GM03348 (cell line): ENCODE measurements around the gene CHMP2A.

Experiments used
- DNase-seq: peaks from one replicate; pipeline ENCODE4 v3.0.0; 2012; ENCODE audit warnings: low spot score

The CHMP2A gene

DNA sequence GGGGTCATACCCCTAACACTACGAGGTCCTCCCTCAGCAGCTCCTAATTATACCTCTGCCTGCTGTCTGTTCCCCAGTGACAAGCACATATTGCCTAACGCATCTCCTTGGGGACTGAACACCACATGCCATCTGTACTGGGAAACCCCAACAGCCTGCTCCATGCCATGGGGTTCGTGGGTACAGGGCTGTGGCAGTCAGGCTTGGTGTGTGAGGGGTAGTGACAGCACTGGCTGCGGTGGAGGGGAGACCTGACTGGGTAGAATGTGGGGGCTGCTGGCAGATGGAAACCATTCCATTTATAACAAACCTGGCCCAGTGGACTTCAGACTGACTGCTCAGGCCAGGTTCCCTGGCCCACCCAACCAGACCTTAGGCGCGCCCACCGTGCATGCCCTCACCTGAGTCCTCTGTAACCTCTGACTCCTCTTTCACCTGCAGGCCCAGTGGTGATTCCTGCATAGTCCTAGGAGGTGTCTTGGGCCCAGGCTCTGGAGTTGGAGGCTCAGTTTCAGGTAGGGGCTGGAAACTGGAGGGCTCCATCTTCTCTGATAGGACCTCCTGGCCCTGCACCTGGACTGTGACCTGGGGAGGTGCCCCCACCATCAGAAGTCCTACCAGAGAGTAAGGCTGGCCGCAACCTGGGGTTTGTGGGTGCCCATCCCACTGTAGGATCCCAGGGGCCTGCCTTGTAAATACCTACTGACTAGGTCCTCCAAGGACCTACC lies 15.2 kb upstream of the CHMP2A start:
- DNase-seq, result no peak

DNA sequence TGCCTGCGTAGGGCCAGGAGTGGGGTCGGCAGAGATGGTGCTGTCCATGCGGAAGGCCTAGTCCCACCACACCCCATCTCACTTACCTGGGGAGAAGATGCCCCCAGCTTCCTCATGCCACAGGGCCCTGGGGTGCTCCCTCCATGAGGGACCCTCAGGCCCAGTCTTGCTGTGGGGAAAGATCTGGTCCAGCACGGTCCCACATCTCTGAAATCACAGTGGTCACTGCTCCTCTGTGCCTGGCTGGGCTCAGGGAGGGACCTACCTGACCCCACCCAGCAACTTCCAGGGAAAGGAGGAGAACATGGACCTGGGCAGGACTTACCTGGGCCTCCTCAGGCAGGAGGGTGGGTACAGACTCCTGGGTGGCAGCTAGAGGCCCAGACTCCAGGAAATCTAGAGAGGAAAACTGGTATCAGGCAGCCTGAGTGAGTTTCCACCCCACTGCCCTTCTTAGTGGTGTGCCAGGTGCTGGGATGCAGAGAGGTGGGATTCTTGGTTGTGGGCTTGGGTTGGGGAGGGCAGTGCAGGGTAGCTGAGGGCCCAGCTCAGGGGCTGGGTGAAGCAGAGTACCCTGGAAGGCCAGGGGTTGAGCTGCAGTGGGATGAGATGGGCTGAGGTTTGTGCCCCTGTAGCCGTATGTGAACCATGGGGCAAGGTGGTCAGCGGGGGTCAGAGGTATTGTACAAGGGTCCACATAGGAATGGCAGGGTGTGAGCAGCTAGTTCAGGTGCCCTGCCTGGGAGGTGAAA lies 14.5 kb upstream of the CHMP2A start:
- DNase-seq, result no peak

DNA sequence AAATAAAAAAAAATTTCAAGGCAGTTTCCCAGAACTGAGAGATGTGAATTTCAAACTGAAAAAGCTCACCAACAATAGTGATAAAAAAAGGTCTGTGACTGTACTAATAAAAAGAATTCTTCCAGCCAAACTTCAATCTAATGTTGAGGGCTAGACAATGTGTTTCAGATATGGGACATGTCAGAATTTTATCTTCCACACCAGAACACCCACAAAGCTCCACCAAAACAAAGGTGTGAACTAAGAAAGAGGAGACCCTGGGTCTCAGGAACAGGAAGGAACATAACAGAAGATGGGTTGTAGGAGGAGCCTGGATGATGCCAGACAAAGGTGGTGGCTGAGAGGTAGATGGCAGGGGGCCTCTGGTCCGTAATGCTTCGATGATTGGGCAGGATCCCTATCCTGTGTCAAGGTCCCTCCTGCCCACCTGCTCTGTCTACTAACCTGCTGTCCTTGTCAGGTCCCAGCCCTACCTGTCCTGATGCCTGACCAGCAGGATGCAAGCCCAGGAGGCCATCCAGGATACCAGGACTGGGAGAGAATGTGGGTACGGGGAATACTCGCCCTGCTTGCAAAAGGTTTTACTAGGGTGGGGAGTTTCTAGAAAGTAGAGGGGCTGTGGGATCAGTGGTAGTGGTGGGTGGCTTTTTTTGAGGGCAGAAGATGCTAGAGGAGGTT lies 13.7 kb upstream of the CHMP2A start:
- DNase-seq, result no peak

DNA sequence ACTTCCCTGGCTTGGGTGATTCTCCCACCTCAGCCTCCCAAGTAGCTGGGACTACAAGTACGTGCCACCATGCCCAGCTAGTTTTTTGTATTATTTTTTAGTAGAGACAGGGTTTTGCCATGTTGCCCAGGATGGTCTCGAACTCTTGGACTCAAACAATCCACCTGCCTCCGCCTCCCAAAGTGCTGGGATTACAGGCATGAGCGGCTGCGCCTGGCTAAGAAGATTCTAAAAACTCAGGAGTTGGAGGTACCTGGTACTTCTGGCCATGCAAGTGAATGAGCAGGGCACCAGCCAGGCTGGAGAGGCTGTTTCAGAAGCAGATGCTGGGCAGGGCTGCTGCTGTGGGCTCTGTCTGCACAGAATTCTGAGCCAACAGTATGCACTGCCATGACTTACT lies 12.1 kb upstream of the CHMP2A start:
- DNase-seq, result no peak

DNA sequence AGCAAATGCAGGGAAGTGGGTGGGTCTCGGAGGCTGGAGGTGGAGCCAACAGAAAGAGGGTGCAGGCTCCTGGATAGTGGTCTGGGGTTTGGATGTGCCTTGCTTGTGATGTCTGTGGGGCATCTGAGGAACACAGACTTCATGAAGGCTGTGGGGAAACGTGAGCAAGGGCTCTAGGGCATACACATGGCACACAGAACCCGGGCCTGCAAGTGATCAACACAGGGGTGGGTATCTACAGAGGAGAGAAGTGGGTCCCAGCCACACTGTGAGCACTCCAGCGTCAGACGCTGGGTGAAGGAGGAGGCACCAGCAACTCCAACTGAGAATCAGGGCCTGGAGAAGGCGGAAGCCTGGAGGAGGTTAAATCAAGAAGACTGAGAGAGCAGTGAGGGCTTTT lies 8.9 kb upstream of the CHMP2A start:
- no peak for DNase-seq

DNA sequence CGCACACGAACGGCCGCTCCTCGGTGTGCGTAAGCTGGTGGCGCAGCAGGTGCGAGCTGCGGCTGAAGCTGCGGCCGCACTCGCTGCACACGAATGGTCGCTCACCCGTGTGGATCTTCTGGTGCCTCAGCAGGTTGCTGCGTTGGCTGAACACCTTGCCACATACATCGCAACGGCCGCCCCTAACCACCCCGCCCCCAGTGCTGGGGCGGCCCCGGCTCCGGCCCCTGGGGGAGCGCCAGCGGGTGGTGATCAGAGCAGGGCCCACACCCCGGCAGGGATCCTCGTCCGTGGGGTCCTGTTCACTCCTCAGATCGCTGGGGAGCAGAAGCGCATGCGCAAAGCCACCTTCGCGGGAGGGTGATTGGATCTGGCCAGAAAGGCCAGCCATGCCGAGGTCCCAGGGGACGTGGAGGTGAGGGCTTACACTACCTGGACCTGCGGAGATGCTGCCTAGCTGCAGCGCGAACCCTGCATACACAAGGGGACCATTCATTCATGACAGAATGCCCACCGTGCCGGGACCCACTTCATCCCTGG lies 8.2 kb upstream of the CHMP2A start:
- DNase-seq, result peak; percentile 37

DNA sequence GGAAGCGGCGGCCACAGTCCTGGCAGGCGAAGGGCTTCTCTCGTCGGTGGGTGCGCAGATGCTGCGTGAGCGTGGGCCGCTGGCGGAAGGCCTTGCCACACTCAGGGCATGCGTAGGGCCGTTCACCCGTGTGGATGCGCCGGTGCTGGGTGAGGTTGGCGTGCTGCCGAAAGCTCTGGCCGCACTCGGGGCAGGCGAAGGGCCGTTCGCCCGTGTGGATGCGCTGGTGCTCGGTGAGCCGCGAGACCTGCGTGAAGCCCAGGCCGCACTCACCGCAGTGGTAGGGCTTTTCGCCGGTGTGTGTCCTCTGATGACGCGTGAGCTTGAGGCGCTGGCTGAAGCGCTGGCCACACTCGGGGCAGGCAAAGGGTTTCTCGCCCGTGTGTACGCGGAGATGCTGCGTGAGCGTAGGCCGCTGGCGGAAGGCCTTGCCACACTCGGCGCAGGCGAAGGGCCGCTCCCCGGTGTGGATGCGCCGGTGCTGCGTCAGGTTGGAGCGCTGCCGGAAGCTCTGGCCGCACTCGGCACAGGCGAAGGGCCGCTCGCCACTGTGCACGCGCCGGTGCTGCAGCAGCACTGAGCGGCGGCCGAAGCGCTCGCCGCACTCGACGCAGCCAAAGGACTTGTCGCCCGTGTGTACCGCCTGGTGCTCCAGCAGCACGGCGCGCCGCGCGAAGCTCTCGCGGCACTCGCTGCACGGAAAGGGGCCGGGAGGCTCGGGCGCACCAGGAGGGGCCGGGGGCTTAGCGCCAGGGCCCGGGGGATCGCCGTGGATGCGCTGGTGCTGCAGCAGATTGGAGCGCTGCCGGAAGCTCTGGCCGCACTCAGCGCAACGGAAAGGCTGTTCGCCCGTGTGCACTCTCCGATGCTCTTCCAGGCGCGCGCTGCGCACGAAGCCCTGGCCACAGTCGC lies 7.5 kb upstream of the CHMP2A start:
- no peak for DNase-seq

DNA sequence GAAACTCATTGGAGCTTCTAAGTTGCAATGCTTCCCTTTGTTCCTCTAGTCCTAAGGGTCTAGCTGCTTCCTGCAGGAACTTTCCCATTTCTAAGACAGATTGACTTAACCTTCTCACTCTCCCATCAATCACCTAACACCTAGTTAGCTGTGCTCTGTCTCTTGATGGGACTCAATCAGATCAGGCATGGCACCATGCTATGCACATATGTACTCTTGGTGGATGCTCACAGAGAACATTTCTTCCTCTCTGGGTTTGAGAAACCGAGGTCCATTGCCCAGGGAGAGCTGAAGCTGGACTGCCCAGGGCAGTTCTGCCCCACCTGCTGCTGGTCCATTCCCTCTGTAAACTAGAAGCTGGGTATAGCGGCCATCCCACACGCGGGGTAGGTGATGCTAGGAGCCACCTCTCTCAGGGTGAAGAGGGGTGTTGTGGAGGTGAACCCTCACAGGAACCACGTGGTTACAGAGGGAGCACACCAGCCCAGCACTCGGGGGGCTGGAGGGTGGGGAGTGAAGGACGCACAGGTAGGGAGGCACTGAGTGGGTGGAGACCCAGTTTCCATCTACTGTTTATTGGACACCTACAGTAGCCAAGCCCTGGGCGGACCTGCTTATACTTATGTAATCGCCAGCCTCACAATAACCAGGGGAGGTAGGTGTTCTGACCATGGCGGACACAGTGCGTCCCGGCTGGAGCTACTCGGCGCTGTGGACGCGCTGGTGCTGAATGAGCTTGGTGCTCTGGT lies 6.6 kb upstream of the CHMP2A start:
- DNase-seq, result no peak

DNA sequence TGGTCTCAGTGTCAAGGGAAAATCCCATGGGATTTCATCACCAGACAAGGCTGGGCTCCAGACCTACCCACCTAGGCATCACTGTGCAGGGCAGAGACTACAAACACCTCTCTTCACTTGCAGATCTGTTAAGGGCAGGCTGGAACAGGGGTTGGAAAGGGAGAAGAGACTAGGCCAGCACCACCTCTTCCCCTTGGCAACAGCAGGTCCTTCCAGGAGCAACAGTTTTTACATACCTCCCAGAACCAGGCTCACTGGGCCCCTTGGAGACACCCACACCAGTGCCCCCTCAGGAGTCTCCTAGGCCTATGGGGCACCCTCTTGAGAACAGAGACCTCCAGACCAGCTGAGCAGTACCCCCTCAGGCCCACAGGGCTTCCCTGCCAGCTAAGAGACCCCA lies 6.0 kb upstream of the CHMP2A start:
- no peak for DNase-seq

DNA sequence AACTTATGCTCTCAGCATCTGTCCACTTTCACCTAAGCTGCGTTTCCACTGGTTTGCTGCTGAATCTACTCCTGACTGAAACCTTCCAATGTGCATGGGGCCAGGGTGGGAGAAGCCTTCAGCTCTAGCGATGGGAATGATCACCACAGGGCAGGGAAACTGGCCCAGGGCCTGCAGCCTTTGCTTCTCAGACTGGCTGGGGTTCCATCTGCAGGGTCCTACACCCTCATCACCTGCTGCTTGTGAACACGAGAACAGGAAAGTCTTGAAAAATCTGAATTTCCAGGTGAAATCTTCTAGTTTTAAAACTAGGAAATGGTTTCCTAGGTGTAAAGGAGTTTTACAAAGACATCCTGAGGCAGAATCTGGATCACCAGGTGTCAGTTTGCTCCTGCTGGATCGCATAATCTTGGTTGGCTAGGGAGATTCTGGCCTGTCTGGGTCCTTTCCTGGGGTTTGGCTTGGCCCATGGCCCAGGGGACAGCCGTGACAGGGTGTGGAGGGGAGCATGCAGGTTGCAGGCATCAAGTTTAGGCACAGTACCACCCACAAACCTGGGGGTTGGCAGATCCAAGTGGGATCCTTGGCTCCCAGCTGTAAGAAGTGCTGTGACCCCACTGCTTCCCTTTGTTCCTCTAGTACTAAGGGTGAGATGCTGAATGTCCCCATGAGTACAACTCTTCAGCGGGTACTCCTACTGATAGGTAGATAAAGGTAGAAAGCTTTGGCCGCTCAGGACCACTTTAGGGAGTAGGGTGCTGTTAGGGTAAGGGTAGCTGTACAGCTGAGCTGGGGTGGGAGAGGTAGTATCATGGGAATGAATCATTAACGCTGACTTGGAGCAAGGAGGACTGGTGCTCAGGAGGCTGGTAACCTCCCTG lies 5.3 kb upstream of the CHMP2A start:
- no peak for DNase-seq

DNA sequence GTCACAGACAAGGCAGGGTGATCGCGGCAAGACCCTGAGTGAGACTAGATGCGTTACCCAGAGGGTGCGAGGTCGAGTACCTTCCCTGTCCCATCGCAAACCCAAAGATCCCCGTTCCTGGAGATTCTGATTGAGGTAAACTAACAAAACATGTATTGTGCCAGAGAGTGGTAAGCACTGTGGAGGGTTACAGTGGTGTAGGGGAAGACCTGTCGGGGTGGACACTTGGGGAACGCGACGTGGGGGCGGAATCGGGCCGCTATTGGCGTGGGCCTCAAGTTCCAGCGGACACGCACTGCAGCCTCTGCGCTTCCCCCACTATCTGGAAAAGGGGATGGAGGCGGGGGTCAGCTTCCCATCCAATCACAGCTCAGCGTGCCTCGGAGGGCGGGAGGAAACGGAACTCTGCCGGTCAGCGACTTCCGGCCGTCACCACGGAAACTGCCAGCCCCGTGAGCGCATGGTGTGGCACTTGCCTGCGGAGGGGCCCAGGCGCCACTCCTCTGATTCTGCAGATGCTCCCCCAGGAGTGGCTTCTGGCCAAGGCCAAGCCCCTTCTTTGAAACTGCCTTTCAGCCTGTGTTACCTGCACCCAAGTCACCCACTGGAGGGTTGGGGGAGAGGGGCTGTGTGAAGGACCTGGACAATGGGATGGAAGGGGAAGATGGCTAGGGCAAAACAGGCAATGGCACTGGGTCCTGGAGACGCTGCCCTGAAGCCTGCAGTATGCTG lies 4.5 kb upstream of the CHMP2A start:
- DNase-seq, result peak; percentile 95

DNA sequence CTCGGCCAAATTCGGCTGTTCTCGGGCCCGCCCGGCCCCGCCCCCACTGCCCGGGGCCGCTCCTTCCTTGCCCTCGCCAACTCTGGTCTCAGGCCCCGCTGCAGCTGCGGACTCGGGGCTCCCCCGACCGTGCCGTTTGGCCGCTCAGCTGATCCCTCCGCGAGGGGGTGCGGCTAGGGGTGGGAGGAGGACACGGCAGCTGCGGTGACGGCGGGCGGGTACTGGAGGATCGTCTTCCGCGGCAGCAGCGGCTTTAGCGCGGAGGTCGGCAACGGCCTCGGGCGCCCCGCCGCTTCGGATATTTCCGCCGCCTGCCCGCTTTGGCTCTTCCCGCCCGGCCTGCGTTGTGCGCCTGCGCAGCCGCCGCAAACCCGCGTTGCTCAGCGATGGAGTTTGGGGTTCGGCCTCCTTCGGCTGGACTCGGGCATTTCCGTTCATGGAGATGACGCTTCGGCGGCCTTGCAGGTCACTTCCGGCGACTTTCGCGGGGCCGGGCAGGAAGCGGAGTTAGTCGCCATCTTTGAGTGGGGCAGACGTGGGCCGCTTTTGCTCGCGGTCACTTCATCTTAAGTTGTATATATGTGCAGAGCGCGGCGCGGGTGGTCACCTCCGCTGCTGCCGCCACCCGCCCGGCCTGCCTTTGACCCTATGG lies 3.8 kb upstream of the CHMP2A start:
- DNase-seq, result peak; percentile 94

DNA sequence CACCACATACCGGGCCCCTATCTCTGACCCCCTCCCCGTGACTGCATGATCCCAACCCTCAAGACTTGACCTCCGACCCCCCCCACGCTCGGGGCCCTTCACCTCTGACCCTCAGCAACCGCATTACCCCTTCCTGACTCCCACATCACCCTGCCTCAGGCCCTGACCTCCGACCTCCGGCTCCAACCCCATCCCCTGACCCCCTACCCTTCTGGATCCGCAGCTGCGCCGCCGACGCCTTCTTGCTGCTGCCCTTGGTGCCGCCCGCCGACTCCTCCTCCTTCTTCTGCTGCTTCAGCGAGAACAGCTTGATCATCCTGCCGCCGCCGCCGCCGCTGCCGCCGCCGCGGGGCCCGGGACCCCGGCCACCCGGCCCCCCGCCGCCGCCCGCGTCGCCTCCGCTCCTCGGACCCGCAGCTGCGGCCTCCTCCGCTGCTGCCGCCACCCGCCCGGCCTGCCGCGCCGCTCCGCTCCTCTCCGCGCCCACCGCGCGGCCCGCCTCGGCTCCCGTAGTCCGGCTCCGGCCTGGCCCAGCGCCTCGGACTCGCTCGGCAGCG lies 3.2 kb upstream of the CHMP2A start, which contains the start of gene UBE2M:
Gene UBE2M, minus strand, starts transcription at position 546 of the 557 bp plus-strand sequence. Its CDS starts 230 bp downstream, at position 316.
- DNase-seq, result no peak

DNA sequence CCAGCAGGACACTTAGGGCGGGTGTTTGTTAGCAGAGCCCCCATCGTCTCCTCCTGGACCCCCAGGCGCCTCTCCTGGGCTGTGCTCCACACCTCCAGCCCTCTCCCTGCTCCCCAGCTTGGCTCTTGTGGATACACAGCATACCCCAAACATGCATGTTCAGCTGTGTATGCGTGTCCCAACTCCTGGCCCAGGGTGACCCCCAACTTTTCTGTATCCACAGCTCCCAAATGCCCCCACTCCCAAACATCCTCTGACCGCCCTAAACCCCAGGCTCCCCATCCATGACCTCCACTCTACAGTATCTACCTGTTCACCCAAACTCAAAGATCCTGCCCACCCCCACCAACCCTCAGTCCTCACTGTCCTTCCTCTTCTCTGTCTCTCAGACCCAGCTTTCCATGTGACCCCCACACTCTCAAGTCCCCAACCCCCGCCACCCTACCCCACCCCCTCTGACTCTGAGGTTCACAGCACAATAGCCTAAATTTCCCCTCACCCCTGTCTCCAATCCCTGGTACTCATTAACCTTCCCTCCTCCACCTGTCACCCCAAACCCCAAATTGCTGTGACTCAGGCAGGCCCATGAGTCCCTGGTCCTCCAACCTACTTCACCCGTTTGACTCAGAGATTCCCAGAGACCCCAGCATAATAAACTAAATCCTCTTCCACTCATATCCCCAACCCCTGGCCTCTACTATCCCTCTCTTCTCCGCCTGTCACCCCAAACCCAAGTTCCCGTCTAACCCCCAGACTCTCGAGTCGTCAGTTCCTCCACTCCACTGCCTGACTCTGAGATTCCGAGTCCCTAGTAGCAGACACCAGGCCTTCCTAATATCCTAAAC lies 2.5 kb upstream of the CHMP2A start:
- no peak for DNase-seq

DNA sequence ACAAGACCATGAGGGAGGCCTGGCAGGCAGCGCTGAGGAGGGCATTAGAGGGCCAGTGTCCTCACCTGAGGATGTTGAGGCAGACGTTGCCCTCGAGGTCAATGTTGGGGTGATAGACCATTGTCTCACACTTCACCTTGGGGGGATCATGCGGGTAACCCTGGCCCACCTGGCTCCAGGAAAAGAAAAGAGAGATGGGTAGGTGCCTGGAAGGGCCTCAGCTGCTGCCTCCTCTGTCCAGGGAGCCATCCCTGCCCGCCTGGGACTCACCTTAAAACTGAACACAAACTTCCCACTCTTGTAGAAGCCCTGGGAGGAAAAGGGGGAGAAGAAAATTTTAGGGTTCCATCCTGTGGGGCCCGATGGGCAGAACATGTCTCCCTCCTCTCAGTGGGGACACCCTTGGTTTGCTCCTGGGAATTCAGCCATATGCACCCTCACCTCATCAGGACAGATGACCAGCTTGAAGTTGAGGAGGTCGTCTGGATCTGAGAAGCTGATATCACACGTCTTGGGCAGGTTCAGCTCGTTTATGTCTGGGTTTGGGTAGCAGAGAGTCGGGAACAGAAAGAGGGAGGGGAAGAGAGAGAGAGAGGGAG lies 1.8 kb upstream of the CHMP2A start:
- no peak for DNase-seq

DNA sequence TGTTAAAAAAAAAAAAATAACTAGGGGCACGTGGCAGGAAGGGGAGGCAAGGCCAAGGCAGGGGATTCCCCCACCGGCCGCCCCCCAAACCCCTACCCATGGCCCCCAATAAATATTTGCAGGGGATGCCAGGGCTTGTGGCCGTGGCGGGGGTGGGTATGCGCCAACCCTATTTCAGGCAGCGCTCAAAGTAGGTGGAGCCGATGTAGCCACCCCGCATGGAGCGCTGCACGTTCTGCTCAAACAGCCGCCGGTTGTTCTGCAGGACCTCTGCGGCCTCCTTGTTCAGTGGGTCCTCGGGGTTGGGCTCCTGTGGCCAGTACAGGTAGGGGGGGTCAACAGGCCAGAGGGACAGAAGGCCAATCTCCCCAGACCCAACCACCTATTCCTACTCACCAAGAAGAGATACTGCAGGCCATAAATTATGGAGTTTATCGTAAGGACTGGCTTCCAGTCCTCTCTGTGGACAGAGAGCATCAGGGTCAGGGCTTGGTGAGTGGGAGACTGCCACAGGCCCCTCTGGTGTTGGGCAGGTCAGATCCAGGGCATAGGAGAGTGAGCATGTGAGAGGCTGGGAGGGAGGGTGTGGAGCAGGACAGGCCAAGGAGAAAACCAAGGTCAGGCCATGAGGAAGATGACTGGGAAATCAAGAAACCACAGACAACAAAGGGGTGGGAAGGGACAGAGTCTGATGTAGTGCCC lies 1.2 kb upstream of the CHMP2A start:
- no peak for DNase-seq
